Mesodermal cell (in vitro differentiated cells): ENCODE results near the gene OR10A7.

Experiments used
- H3K27ac ChIP-seq: 2 replicates; pipeline ENCODE4 v1.7.0; 2013; ENCODE audit warnings: mild to moderate bottlenecking, low read depth, low read length, moderate library complexity; ENCODE audit not compliant: severe bottlenecking
- H3K36me3 ChIP-seq: 2 replicates; pipeline ENCODE4 v1.7.1; 2013; ENCODE audit warnings: mild to moderate bottlenecking, low read length, moderate library complexity; ENCODE audit not compliant: control insufficient read depth, insufficient read depth
- H3K4me1 ChIP-seq: one replicate; pipeline ENCODE4 v1.7.1; 2013; ENCODE audit warnings: mild to moderate bottlenecking, low read length; ENCODE audit not compliant: insufficient read depth, control insufficient read depth, poor library complexity, severe bottlenecking
- H3K4me3 ChIP-seq: 2 replicates; pipeline ENCODE4 v1.7.0; 2013; ENCODE audit warnings: low read length, control low read depth, mild to moderate bottlenecking; ENCODE audit not compliant: insufficient read depth, poor library complexity, severe bottlenecking; ENCODE audit errors: extremely low read depth
- H3K9me3 ChIP-seq: 2 replicates; pipeline ENCODE4 v1.7.1; 2013; ENCODE audit warnings: mild to moderate bottlenecking, low read length, moderate library complexity; ENCODE audit not compliant: control insufficient read depth
- WGBS, 2 experiments: methylation state at CpG; one replicate each; pipeline ENCODE4 v1.1.5; 2013; ENCODE audit warnings: missing lambda C conversion rate in 2 of 2; ENCODE audit not compliant: insufficient coverage in 2 of 2; 5-methylcytosine and 5-hydroxymethylcytosine counted together

The OR10A7 gene

DNA sequence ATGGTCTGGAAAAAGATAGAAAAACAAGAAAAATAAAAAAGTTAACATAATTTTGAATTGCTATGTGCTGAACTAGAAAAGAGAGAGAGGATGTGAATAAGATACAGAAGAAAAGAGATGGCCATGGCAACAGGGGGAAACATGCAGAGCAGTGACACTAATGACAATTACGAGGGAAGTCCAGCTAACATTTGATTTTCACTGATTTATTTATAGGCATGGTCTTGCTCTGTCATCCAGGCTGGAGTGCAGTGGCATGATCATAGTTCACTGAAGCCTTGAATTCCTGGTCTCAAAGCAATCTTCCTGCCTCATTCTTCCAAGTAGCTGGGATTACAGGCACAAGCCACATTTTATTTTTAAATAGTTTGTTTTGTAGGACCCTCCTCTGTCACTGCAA is 25.3 kb downstream of the OR10A7 start:
- no peak overlapping the region for H3K4me3 ChIP-seq
- no peaks in the 10 kb centered on the region for H3K9me3 ChIP-seq
- H3K36me3 ChIP-seq = no peaks in the 10 kb centered on the region
- H3K4me1 ChIP-seq = no peaks in the 10 kb centered on the region
- H3K27ac ChIP-seq = no peak overlapping the region
- 80% methylated on average over 1 of the region's 1 CpG; no CpG with 5 or more reads in 1 of the 2 experiments for WGBS, 2 experiments

DNA sequence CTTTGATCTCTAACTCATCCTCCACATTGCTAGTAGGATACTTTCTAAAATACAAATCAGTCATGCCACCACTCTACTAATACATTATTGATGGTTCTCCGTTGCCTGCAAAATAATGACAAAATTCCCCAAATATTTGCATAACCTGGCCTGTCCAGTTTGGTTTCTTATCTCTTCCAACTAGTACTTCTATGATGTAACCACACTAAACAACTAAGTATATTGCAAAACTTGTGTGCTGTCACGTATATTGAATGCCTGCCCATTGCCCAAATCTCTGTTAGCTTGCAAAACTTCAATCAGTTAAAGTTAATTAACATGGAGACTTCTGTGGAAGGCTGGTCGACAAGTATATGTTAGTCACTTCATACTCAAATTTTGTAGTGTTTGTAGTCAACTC is 30.1 kb downstream of the OR10A7 start:
- no peak overlapping the region for H3K4me3 ChIP-seq
- H3K36me3 ChIP-seq = no peaks in the 10 kb centered on the region
- WGBS, 2 experiments = 73 to 81% methylated on average over 1 to 2 of the region's 3 CpGs
- H3K4me1 ChIP-seq = no peaks in the 10 kb centered on the region
- no peaks in the 10 kb centered on the region for H3K9me3 ChIP-seq
- no peak overlapping the region for H3K27ac ChIP-seq

DNA sequence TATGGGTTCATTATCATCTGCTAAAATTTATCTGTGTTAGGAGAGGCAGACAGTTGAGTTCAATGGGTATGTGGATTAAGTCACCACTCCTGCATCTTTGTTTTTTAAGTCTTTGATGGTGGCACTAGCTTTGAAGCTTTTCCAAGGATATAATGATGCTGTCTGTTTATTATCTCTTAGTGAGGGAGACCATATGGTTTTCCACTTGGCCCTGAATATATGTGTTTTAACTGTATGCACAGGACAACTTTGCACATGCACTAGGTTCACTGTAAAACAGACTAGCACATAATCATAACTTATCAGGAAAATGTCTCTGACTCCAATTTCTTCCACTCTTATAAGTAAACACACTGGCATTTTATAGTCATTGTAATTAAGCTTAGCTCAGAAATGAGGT is 32.5 kb downstream of the OR10A7 start:
- no peaks in the 10 kb centered on the region for H3K4me1 ChIP-seq
- H3K4me3 ChIP-seq = no peak overlapping the region
- no peaks in the 10 kb centered on the region for H3K36me3 ChIP-seq
- no peaks in the 10 kb centered on the region for H3K9me3 ChIP-seq
- H3K27ac ChIP-seq = no peak overlapping the region

DNA sequence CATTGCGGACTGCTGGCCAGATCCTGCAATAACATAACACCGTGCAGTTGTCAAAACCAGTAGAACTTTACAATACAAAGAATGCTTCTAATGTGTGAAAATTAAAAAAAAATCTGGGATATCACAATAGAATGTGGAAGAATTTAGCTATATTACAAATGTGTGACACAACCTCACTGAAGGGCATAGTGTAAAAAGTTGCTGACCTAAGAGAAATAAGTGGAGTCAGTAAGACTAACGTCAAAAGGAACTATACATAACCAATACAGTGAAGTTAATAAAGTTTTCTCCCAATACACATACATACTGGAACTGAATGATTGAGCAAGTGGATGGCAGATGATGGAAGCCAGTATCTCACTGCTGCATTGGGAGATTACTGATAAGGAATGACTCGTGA is 36.0 kb downstream of the OR10A7 start:
- WGBS, 2 experiments = no CpG with 5 or more reads among the region's 4 CpGs
- Histone ChIP-seq H3K9me3 (no peaks in the 10 kb centered on the region), H3K27ac (no peak overlapping the region), H3K4me3 (no peak overlapping the region), H3K4me1 (no peaks in the 10 kb centered on the region), H3K36me3 (no peaks in the 10 kb centered on the region)

DNA sequence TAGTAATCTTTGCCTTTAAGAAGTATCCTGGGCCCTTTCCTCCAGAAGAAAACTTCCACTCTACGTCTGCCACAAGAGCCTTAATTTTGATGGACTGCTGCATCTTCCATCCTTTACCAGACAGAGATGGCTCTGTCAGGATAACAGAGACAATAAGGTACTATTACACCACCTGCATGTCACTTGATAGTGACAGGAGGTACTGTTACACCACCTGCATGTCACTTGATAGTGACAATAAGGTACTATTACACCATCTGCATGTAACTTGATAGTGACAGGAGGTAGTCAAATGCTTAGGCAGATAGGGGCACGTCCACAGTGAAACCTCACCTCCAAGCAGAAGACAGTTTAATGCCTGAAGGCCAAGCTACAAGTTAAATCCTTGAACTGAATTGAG is 37.5 kb downstream of the OR10A7 start:
- H3K4me1 ChIP-seq = no peaks in the 10 kb centered on the region
- H3K27ac ChIP-seq = no peak overlapping the region
- no peaks in the 10 kb centered on the region for H3K36me3 ChIP-seq
- H3K9me3 ChIP-seq = no peaks in the 10 kb centered on the region
- H3K4me3 ChIP-seq = no peak overlapping the region
- 83 to 91% methylated on average over 1 to 2 of the region's 2 CpGs for WGBS, 2 experiments
